Transverse colon (tissue), 4 donors: Measurements from ENCODE around the gene SAA4. TPM values are rescaled to one million over a fixed set of nuclear protein-coding genes. Genes with fewer than 3 reads are reported as not detected.
"Not testable (repeated sequence)": the region's sequence is repeated elsewhere in the genome, so short reads cannot be mapped to it uniquely, and the experiment has no call there.

Experiments used
- DNase-seq: peaks from one replicate; pipeline ENCODE4 v3.0.0-alpha.2; 2019
- H3K27ac ChIP-seq, 4 donors: fragments of 200-600 bp; sonication (generic); 2 replicates each; pipeline ENCODE4 v1.5.1; 2016 to 2018; ENCODE audit warnings: inconsistent platforms in 4 of 4
- H3K27me3 ChIP-seq: fragments of 200-600 bp; sonication (generic); 2 replicates; pipeline ENCODE4 v1.5.1; 2017; ENCODE audit warnings: inconsistent platforms
- H3K36me3 ChIP-seq, 4 donors: fragments of 200-600 bp; sonication (generic); 2 replicates each; pipeline ENCODE4 v1.5.1; 2017 to 2019; ENCODE audit warnings: inconsistent platforms in 4 of 4
- H3K4me1 ChIP-seq, 4 donors: fragments of 200-600 bp; sonication (generic); 2 replicates each; pipeline ENCODE4 v1.5.1; 2017 to 2020; ENCODE audit warnings: inconsistent platforms in 4 of 4
- H3K4me3 ChIP-seq, 4 donors: fragments of 200-600 bp; sonication (generic); 1 replicate in 1 of 4; 2 replicates in 3 of 4; pipeline versions ENCODE4 v1.5.1 to v1.6.1; 2017 to 2019; ENCODE audit warnings: inconsistent platforms in 4 of 4
- H3K9me3 ChIP-seq, 2 donors: fragments of 200-600 bp; sonication (generic); 2 replicates each; pipeline ENCODE4 v1.5.1; 2017 to 2019; ENCODE audit warnings: inconsistent platforms in 2 of 2
- CTCF ChIP-seq, 5 experiments: fragments of 200-600 bp in 3 of 5; fragments of 450-650 bp in 2 of 5; sonication (generic) in 3 of 5; IDR thresholded peaks; 1 replicate in 2 of 5; 2 replicates in 3 of 5; pipeline ENCODE4 v1.5.1; 2016 to 2017; ENCODE audit warnings: antibody characterized with exemption in 5 of 5, inconsistent platforms in 3 of 5, mild to moderate bottlenecking in 2 of 5, moderate library complexity in 1 of 5
- EP300 ChIP-seq: sonication (generic); formaldehyde crosslinking; IDR thresholded peaks from one replicate; pipeline ENCODE4 v1.6.1; 2017; ENCODE audit warnings: antibody characterized with exemption, low read depth
- POLR2A ChIP-seq: fragments of 450-650 bp; IDR thresholded peaks from one replicate; pipeline ENCODE4 v1.6.1; 2016; ENCODE audit warnings: antibody characterized with exemption, mild to moderate bottlenecking, moderate library complexity
- POLR2AphosphoS5 ChIP-seq, 3 donors: sonication (generic); formaldehyde crosslinking; IDR thresholded peaks; one replicate each; pipeline ENCODE4 v1.6.1; 2016; ENCODE audit warnings: antibody characterized with exemption in 3 of 3
- WGBS, 2 donors: methylation state at CpG; one replicate each; pipeline ENCODE4 v1.1.5; 2018; ENCODE audit warnings: low coverage in 1 of 2; 5-methylcytosine and 5-hydroxymethylcytosine counted together
- in situ Hi-C, 4 donors: fragments of 200-750 bp; cut with MboI; loops; one replicate each; pipeline versions ENCODE4 v1.15.0 to v1.15.1; 2017; ENCODE audit warnings: low sequenced_read_pairs in 3 of 4, low pct_ligation_motif_present in 1 of 4, low pct_unique_long_range_greater_than_20kb in 1 of 4
- intact Hi-C: fragments of 100-400 bp; cut with DNase I; formaldehyde crosslinking; loops from one replicate; pipeline ENCODE4 v1.15.1; 2023; ENCODE audit warnings: low total_unique reads
- total RNA-seq, 4 donors: library from RNA; depleted of rRNA; stranded (reverse); fragments of >200 nt; gene quantifications; one replicate each; pipeline ENCODE4 v1.1.0, GENCODE V29; 2016

Gene SAA4
- total RNA-seq, 4 donors from 2014 or later: not detected

- no peaks in the 10 kb centered on the region for H3K36me3 ChIP-seq
- intact Hi-C loops (no loop called here), in situ Hi-C loops (no loop called here)
- DNase-seq: no peak
- WGBS, 2 donors: 81% methylated on average over 6 of the region's 8 CpGs; no CpG with 5 or more reads in 1 of the 2 donors
- no peak within 1 kb of the TSS for H3K27ac ChIP-seq
- H3K4me3 ChIP-seq: no peak within 1 kb of the TSS
- H3K27me3 ChIP-seq: no peaks in the 10 kb centered on the region
- TF ChIP-seq POLR2A: no peak
- TF ChIP-seq CTCF (IDR thresholded peaks at IDR 0.05): no peak
- no peak for TF ChIP-seq EP300
- no peak for TF ChIP-seq POLR2AphosphoS5 (IDR thresholded peaks at IDR 0.05)
- H3K9me3 ChIP-seq: no peaks in the 10 kb centered on the region
- H3K4me1 ChIP-seq: peaks cover 0 to 3% (median 0%) of the 10 kb centered on the region in 4 donors
Measured at GRCh38 chr11:18265949-18266348, 29.3 kb upstream of the SAA4 start, which contains the start of gene SAA1. SAA1 (plus strand) TSS chr11:18266264; CDS start chr11:18266888, 624 bp downstream.

GRCh38 chr11:18264677-18265555, 28.3 kb upstream of the SAA4 start:
- no peaks in the 10 kb centered on the region for H3K36me3 ChIP-seq
- 63 to 76% methylated on average over 1 of the region's 1 CpG for WGBS, 2 donors
- TF ChIP-seq POLR2A: no peak
- no peak for TF ChIP-seq POLR2AphosphoS5 (IDR thresholded peaks at IDR 0.05)
- TF ChIP-seq CTCF (IDR thresholded peaks at IDR 0.05): no peak
- TF ChIP-seq EP300: no peak
- H3K27ac ChIP-seq: no peak overlapping the region
- in situ Hi-C loops: no loop called here
- intact Hi-C loops: no loop called here
- no peaks in the 10 kb centered on the region for H3K27me3 ChIP-seq
- H3K4me1 ChIP-seq: peaks cover 0 to 3% (median 0%) of the 10 kb centered on the region in 4 donors
- no peak overlapping the region for H3K4me3 ChIP-seq
- no peaks in the 10 kb centered on the region for H3K9me3 ChIP-seq
- DNase-seq: no peak

GRCh38 chr11:18264035-18264434, 27.4 kb upstream of the SAA4 start:
- WGBS, 2 donors: 71 to 75% methylated on average over 4 of the region's 4 CpGs
- in situ Hi-C loops: no loop called here
- Histone ChIP-seq H3K27ac (no peak overlapping the region), H3K4me3 (no peak overlapping the region), H3K27me3 (no peaks in the 10 kb centered on the region), H3K4me1 (peaks cover 0 to 3% (median 0%) of the 10 kb centered on the region in 4 donors), H3K36me3 (no peaks in the 10 kb centered on the region), H3K9me3 (no peaks in the 10 kb centered on the region)
- intact Hi-C loops: no loop called here
- no peak for TF ChIP-seq POLR2A
- TF ChIP-seq EP300: no peak
- no peak for TF ChIP-seq CTCF (IDR thresholded peaks at IDR 0.05)
- TF ChIP-seq POLR2AphosphoS5 (IDR thresholded peaks at IDR 0.05): no peak
- DNase-seq: no peak

- DNase-seq, H3K27ac ChIP-seq, H3K36me3 ChIP-seq, in situ Hi-C loops, H3K4me3 ChIP-seq, H3K27me3 ChIP-seq, H3K4me1 ChIP-seq, intact Hi-C loops, H3K9me3 ChIP-seq: not testable (repeated sequence)
- 76 to 93% methylated on average over 3 to 8 of the region's 8 CpGs for WGBS, 2 donors
Measured at GRCh38 chr11:18262681-18263350, 26.2 kb upstream of the SAA4 start.
